Astrocyte (in vitro differentiated cells and primary cell): ENCODE measurements around the gene TRIM47.

Experiments used
- EZH2 ChIP-seq: IDR thresholded peaks from 2 replicates; pipeline ENCODE4 v1.6.1; 2012; ENCODE audit warnings: mild to moderate bottlenecking, low read length, inconsistent platforms; ENCODE audit not compliant: insufficient read depth
- TF ChIP-seq, protein P1 (sequence below): IDR thresholded peaks from 2 replicates; pipeline ENCODE4 v1.5.1; 2011; ENCODE audit warnings: low read depth, mild to moderate bottlenecking, inconsistent platforms, low read length, moderate library complexity; ENCODE audit not compliant: insufficient read depth

DNA sequence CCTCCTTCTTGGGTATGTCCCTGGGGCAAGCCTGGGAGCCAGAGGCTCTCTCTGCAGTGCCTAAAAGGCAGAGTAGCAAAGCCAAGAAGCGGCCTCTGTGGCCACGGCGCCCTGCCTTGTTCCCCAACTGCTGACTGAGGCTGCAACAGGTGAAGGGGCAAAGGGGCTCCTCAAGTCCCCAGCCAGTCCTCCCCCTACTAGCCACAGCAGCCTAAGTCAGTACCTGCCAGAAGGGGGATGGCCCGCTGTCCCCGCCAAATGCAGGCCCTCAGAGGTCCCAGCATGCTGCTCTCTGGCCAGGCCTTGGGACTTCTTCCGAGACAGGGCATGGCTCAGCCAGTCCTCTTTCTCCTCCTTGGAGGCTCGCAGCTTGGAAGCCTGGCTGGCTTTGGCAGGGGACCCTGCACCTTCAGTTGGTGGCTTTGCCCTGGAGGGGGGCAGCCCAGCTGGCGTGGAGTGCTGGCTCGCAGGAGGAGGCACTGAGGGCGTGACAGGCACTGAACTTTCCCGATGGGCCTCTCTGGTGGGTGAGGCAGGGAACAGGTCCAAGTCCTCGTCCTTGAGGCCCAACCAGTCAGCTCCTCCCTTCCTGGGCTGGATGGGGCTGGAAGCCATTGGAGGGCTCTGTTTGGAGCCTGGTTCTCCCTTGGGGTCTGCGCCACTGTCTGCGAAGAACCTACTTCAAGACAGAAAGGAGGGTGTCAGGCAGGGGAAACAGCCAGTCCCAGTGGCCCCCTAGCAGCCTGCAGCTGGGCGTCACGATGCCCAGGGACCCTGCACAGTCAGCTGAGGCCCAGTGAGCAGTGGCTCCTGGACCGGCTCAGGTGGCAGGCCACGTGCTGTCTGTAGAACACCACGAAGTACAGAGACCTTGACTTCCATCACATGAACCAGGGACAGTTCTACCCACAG, 44.8 kb upstream of the TRIM47 start:
- TF ChIP-seq, protein P1, sequence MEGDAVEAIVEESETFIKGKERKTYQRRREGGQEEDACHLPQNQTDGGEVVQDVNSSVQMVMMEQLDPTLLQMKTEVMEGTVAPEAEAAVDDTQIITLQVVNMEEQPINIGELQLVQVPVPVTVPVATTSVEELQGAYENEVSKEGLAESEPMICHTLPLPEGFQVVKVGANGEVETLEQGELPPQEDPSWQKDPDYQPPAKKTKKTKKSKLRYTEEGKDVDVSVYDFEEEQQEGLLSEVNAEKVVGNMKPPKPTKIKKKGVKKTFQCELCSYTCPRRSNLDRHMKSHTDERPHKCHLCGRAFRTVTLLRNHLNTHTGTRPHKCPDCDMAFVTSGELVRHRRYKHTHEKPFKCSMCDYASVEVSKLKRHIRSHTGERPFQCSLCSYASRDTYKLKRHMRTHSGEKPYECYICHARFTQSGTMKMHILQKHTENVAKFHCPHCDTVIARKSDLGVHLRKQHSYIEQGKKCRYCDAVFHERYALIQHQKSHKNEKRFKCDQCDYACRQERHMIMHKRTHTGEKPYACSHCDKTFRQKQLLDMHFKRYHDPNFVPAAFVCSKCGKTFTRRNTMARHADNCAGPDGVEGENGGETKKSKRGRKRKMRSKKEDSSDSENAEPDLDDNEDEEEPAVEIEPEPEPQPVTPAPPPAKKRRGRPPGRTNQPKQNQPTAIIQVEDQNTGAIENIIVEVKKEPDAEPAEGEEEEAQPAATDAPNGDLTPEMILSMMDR, result no peak
- no peak for TF ChIP-seq EZH2
